ENCODE measurements around the gene PRSS1.

GRCh38 chr7:142740786-142741185, 8.5 kb upstream of the PRSS1 start:
- TF ChIP-seq POLR2A (IDR thresholded peaks at IDR 0.05; ENCODE audit: low read length) (no peak), GATA1 (IDR thresholded peaks at IDR 0.05; ENCODE audit: low read depth, low read length) (no peak)

Measured in erythroblast (primary cell).